IPS-NIHi7 (cell line): ENCODE data around the gene RHEBL1.
A peak's percentile ranks its signal among the peaks of the same experiment; 100 is the strongest.

ENCODE experiments used
- DNase-seq: peaks from one replicate; pipeline ENCODE4 v3.0.0; 2012; ENCODE audit warnings: mixed read lengths; ENCODE audit errors: extremely low spot score

Gene RHEBL1

DNA sequence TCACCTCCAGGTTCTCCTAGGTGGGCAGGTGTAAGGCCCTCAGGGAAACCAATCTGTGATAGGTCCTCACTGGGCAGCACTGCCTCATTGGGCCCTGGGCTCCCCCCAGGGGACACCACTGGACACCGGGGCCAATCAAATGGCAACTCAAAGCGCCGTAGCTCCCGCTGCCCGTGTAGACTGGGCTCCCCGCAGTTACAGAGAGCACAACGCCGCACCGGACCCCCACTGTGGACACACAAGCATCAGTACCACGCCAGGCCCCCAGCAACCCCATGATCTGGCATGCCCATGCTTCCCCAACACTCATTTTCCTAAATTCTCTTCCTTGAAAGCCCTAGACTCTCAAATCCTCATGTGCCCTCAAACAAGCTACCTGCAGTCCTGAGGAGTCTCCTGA lies 15.3 kb downstream of the RHEBL1 start:
- DNase-seq, result no peak

DNA sequence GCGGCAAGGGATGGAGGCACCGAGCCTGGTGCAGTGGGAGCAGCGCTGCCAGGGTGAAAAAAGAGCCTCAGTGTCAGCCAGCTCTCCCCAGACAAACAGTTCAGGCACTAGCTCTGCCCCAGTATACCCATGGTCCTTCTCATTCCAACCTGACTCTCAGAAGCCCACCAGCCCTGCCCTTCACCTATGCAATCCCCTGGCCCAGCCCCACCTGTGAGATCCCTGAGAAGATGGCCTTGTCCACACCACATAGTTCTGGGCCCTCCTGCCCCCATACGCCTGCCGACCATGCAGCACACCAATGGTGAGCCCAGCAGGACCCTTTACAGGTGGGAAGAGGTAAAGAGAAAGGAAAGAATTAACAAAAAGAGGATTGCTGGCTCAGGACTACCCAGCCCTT lies 15.7 kb downstream of the RHEBL1 start:
- DNase-seq, result no peak

DNA sequence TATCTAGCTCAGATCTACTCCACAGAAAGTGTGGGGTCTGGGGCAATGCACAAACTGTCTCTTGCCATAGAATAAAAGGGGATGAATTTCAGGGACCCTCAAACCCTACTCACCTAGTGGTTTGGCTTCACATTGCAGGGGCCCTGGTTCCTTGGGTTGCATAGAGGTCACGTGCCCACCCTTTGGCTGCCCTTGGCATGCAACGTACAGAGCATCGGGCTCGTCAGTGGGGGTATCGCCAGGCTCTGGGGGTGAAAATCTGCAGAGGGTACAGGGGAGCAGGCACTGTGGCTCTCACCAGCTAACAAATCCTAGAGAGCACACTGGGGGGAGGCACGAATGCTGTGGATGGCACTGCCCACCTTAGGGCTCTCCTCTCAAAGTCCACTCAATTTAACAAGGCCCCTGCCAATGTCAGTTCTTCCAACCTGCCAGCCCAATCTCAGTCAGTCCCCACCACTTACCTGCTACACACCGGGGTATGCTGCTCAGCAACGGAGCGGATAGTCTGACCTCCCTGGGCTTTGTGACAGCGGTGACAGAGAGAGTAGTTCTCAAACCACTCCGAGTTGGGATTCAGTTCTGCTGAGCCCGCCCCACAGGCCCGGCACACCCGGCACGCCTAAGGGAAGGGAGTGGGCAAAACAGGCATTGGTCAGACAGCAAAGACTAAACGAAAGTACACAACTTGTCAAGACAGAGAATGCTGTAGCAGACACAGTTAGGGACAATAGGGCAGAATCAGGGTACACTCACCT lies 17.1 kb downstream of the RHEBL1 start:
- DNase-seq, result no peak

DNA sequence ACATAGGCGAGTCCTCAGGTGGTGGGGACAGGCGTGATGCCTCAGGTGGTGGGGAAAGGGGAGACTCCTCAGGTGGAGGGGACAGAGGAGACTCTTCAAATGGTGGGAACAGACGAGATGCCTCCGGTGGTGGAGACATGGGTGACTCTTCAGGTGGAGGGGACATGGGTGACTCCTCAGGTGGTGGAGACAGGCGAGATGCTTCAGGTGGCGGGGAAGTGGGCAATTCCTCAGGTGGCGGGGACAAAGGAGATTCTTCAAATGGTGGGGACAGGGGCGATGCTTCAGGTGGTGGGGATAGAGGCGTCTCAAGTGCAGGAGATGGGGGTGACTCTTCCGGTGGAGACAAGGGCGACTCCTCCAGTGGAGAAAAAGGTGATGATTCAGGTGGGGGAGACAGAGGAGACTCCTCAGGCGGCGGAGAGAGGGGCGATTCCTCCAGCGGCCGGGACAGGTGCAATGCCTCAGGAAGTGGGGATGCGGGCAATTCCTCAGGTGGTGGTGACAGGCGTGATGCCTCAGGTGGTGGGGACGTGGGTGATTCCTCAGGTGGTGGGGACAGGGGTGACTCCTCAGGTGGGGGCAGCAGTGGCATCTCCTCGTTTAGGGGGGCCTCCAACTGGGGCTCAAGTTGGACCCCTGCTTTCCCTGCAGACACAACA lies 17.9 kb downstream of the RHEBL1 start:
- no peak for DNase-seq

DNA sequence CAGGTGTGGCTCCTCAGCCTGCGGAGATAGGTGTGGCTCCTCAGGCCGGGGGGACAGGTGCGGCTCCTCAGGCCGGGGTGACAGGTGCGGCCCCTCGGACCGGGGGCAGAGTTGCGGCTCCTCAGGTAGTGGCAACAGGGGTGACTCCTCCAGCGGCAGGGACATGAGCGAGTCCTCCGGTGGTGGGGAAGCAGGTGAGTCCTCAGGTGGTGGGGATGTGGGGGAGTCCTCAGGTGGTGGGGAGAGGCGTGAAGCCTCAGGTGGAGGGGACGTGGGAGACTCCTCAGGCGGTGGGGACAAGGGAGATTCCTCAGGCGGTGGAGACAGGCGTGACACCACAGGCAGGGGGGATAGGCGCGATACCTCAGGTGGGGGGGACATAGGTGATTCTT lies 18.4 kb downstream of the RHEBL1 start:
- DNase-seq, result no peak

DNA sequence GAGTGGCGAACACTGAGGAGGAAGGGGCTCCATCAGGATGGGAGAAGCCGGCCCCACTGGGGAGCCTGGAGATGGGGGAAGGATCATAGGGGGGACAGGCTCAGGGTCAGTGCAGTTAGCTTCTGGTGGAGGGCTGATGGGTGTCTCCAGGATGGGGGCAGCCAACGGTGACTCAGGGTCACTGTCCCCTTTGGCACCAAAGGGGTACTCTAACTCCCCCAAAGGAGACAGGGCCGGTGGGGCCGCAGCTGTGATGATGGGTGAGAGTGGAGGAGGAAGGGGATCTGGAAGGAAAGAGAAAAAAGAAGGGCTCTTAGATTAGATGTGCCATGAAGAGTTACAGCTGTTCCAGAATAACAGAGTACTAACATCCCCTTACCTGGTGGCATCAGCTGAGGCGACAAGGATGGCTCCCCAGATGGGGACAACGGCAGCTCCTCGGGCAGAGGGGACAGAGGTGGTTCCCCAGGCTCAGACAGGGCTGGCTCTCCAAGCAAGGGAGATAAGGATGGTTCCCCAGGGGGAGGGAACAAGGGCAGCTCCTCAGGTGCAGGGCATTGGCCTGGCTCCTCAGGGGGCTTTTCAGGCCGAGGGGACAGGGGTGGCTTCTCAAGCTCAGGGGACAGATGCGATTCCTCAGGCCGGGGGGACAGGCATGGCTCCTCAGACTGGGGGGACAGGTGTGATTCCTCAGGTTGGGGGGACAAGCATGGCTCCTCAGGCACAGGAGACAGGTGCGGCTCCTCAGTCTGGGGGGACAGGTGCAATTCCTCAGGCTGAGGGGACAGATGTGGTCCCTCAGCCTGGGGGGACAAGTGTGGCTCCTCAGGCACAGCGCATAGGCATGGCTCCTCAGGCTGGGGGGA lies 19.0 kb downstream of the RHEBL1 start:
- DNase-seq, result no peak

DNA sequence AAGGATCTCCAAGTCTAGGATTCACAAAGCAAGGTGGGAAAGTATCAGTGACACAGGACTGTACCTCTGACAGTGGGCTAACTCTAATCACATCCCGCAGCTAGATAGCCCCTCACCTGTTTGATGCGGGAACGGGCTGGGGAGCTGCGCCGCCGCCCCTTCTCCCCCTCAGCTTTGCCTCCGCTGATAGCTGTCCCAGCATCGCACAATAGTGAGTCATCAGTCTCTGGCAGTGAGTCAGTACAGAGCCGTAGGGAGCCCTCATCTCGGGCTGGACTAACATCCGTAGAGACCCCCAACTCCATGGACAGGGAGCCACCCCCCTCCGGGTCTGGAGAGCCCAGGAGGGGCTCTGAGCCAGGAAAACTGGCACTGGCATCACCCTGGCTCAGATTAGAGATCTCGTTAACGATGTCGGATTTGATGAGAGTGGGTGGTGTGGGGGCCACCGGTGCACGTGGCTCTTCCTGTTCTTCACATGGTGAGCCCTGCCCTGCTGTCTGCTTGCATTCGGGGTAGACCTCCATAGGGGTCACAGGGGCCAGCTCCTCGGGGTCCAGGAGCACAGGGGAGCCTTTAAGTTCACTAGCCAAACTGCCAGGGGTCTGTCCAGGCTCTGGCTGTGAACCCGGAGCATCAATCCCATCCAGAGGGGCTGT lies 20.1 kb downstream of the RHEBL1 start:
- no peak for DNase-seq

DNA sequence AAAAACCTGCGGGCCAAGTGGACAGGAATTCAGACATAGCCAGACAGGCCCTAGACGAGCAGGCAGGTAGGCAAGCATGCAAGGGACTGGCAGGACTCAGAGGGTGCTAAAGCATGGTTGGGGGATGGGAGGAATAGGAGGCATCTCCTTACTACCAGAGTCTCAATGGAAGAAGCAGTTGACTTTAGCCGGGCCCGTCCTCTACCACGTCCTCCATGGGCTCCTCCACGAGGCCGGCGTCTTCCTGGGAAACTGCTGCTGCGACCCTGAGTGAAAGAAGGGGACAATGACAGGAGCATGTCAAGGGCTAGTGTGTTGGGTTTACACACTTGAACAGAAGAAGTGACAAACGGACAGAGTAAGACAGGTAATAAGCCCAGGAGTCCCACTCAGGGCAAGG lies 20.8 kb downstream of the RHEBL1 start:
- no peak for DNase-seq

DNA sequence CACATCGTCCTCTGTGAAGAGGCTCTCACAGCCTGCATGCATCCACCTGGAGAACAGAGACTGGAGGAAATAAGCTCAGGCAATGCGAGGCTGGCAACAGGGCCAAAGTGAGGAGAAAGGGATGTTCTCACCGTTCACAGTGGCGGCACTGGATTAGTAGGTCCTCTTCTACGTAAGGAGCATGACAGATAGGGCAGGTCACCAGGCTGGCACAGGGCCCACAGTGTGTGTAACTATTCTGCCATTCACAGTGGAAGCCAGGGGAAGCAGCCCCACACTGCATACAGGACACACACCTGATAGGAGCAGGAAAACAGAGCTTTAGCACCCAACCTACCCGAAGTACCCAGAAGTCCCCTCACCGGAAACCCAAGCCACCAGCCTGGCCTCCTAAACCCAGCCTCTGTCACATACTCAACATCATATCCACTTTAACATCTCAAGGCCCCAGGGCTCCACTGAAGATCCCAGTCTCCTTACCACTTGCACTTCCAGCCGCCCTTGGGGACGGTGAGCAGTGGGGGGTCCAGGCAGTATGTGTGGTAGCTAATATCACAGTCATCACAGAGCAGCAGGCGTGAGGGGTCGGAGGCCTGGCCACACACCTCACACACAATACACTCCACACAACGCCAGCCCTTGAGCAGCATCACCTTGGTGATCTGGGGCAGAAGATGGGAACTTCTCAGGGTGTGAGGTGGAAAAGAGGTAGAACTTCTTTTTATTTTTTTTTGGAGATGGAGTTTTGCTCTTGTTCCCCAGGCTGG lies 23.5 kb downstream of the RHEBL1 start:
- DNase-seq, result no peak

DNA sequence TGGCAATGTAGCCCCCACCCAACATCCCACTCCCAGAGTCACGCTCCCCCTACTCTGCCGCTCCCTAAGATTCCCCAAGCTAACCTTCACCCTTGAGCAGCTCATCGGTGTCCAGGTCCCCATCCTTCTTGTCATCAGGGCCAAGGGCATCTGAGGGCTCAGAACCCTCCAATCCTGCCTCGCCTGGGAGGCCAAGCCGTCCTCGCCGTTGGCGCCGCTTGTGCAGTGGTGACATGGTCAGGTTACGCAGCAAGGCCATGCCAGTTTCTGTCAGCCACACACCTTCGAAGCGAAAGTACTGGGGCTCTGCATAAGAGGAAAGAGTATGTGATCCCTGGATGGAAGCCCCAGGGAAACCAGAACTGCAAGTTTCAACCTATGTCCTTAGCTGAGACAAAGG lies 25.1 kb downstream of the RHEBL1 start:
- DNase-seq, result no peak

DNA sequence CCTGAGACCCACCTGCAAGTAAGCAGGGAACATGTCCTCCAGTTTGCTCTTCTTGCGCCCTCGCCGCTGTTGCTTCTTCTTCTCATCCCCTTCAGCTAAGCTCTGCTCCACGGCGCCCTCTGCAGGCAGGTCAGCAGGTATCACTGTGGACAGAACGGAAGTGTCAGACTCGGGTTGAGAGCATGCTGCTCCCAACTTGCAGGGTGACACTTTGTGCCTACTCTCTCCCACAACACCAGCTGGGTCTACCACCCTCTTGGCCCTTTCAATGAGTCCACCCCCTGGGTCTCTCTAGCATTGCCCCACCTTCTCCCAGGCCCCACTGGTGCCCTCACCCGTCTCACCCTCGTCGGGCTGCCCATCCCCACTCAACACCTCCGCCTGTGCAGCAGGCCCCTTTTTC lies 25.9 kb downstream of the RHEBL1 start:
- DNase-seq, result peak; percentile 94

DNA sequence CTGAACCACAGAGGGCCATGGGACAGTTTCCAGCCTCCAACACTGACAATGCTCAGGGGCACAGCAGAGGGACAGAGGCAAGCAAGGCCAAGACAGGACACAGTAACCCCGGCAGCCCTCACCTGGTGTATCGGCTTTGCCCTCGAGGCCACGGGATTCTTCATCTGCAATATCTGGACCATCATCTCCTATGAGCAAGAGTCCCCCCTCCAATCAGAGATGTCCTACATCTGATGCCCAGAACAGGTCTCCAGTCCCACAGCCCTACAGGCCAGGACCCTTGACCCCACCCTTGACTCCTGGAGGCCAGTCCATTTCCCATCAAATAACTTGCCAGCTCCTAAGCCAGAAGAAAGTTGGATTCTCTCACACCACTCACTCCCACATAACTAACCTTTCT lies 26.5 kb downstream of the RHEBL1 start:
- no peak for DNase-seq

DNA sequence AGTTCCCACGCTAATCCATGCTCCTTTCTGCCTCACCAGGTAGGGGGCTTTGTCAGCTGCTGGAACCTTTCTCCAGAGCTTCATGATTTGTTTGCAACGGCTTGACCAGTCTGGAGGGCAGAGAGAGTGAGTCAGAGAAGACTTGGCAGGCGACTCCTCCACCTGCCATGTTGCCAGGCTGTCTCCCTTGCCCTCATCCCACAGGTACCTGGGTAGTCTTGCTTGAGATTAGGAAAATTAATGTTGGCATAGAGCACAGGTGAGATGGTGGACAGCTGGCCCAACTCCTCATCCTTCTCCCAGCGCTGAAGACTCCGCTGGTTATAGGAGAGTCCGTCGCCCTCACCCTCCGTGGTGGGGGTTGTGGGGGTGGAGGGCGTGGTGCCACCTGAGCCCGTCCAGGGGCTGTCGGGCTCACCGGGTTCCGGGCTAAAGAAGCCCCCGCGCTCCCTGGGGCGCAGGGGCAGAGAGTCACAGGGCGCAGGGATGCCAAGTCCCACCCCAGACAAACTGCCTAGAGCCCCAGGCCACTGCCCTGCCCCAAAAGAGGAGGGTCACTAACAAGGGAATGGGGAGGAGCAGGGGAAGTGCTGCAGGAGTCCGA lies 27.8 kb downstream of the RHEBL1 start:
- no peak for DNase-seq

DNA sequence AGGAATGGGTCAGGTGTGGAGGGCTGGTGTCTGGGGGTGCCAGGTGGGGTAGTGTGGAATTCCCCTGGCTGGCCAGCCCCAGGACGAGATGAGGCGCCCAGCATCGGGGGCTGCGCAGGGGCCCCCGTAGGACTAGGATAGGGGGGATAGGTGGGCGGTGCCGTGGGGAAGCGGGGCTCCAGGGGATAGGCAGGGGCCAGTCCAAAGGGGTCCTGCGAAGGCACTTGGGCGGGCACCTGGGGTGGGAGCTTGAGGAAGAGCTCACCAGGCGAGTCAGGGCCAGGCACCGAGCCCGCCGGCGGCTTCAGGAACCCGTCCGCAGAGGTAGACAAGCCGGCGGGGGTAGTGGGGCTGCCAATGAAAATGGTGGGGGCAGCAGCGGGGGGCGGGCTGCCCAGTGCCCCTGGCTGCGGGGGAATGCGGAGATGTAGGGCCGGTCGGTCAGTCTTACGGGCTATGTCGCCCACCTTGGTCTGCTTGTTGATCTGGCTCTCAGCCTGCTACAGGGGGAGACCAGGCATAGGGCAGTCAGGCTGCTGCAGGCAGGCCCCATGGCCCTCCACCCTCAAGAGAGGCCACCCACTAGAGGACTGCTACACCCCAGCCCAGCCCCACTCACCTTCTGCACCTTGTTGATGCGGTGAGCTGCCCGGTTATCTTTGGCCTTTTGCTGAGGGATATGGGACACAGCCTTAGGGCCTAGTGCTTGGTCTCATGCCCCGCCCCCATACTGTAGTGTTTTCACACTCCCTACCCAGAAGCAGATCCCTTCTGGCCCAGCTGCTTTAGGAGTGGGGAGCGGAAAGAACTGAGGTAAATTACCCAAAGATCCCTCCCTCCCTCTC lies 28.5 kb downstream of the RHEBL1 start:
- DNase-seq, result no peak

DNA sequence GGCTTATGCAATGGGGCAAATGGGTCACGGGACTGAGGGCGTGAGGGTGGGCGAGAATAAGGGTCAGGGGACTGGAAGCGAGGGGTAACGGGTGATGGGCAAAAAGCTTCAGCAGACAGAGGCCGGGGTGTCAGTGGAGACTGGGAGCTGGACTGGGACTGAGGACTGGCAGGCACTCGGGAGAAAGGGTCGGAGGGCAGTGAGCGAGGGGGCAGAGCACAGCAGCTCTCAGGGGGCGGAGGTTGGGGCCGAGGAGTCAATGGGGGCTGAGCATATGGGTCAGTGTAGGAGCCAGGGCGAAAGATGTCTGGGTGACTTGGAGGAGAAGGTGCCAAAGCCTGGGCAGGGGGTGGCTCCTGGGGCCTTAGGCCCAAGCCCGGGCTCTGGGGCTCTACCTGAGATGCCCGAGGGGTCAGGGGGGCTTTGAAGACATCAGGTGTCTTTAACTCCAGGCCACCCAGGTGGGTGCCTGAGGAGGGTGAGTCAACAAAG lies 29.4 kb downstream of the RHEBL1 start:
- no peak for DNase-seq

DNA sequence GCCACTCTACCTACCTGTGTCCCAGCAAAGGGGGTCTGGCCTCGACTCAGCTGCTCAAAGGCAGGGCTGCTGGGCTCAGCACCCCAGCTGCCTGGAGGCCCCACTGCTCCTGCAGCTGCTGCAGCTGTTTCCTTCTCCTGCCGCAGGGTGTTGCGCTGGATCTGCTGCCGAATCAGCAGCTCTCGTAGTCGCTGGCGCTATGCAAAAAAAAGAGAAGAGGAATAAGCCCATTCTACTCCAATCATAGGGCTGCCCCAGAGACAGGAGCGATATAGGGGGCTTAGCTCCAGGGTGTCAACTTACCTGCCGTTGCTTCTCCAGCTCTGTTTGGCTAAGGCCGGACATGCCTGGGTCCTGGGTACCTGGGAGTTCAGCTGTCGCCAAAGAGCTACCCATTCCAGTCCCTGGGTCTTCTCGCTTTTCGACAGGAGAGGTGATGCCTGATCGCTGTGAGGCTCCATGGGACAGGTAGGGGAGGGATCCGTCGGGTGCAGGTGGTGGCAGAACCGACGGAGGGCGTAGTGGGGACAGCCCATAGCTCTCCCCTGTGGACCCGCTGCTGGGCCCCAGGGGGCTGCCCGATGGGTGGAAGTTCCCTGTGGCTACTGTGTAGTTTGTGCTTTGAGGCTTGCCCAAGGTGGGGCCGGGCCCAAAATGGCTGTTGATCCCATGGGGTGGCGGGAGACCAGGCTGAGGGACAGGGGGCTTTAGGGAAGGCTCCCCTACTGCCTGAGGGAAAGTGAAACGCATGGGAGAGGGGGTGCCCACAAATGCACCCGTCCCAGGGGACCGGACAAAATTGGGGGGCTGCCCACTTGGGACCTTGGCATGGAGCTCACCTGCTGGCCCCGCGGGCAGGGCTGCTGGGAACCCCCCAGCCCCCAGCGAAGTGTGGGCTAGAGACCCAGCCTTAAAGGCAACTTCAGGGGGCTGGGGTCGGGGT lies 30.1 kb downstream of the RHEBL1 start:
- no peak for DNase-seq

DNA sequence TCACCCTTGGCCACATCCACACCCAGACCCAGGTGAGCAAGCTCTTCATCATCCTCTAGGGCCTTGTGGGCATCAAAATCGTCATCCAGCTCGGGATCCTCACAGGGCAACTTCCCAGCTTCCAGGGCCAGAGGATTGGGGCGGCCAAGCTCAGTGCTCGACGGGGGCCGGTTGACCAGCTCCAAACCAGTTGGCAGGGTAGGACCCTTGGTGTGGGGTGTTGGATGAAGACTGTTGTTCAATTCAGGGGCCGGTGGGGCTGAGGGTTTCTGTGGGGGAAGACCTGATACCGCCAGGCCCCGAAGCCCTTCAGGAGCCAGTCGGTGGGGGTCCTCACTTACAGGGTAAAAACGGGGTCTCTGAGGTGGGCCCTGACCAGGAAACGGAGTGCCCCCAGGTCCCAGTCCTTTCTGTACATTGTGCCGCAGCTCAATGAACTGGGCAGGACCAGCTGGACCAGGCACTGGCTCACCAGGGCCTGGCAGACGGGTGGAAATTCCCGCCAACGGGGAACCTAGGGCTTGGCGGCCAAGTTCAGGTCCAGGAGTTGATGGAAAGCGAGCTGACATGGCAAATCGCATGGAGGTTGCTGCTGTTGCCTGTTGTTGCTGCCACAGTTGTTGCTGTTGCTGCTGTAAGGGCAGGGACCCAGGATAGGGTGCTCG lies 31.4 kb downstream of the RHEBL1 start:
- no peak for DNase-seq

DNA sequence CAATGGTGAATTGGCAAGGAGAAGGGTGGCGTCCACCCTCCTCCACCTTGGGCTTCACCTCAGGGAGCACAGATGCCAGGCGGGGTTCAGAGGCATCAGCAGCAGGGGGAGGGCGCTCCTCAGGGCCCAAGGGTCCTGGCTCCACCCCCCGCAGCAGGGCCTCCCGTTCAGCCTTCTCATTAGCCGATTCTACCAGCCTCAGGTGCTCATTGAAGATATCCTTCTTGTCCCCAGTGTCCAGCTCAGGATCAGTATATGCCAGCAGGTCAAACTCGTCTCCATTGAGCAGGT lies 31.9 kb downstream of the RHEBL1 start:
- no peak for DNase-seq
